GM23338 (cell line): Measurements from ENCODE around the gene ANAPC4.

Experiments
- CREB1 ChIP-seq: fragments of 250-450 bp; sonication (Bioruptor Pico); IDR thresholded peaks from 2 replicates; pipeline ENCODE4 v1.5.0; 2020; ENCODE audit warnings: low read depth, mild to moderate bottlenecking, moderate library complexity
- EZH2 ChIP-seq: fragments of 200-600 bp; sonication (generic); IDR thresholded peaks from one replicate; pipeline ENCODE4 v1.8.0; 2017; ENCODE audit warnings: antibody characterized with exemption, mild to moderate bottlenecking, low read depth; ENCODE audit not compliant: unreplicated experiment
- EZH2phosphoT487 ChIP-seq: fragments of 200-600 bp; sonication (generic); IDR thresholded peaks from one replicate; pipeline ENCODE4 v1.8.1; 2018; ENCODE audit warnings: antibody characterized with exemption; ENCODE audit not compliant: unreplicated experiment
- JUNB ChIP-seq: IDR thresholded peaks from one replicate; pipeline ENCODE4 v1.6.1; 2016; ENCODE audit warnings: antibody characterized with exemption; ENCODE audit not compliant: unreplicated experiment
- NANOG ChIP-seq: IDR thresholded peaks from 2 replicates; pipeline ENCODE4 v1.6.1; 2016; ENCODE audit warnings: antibody characterized with exemption, borderline replicate concordance
- POLR2AphosphoS5 ChIP-seq: IDR thresholded peaks from 2 replicates; pipeline ENCODE4 v1.6.1; 2016; ENCODE audit warnings: antibody characterized with exemption, low read depth
- STAT1 ChIP-seq: IDR thresholded peaks from one replicate; pipeline ENCODE4 v1.6.1; 2016; ENCODE audit warnings: antibody characterized with exemption; ENCODE audit not compliant: unreplicated experiment
- ZNF114 ChIP-seq: fragments of 250-450 bp; sonication (Bioruptor Pico); IDR thresholded peaks from 2 replicates; pipeline ENCODE4 v1.5.0; 2020; ENCODE audit warnings: mild to moderate bottlenecking, moderate library complexity
- ZNF331 ChIP-seq: fragments of 250-450 bp; sonication (Bioruptor Pico); IDR thresholded peaks from 2 replicates; pipeline ENCODE4 v1.5.0; 2020; ENCODE audit warnings: low read depth, mild to moderate bottlenecking, moderate library complexity
- TF ChIP-seq, protein P1 (sequence below), 2 experiments: fragments of 200-600 bp in 1 of 2; sonication (generic) in 1 of 2; conservative IDR thresholded peaks; 2 replicates each; pipeline versions ENCODE4 v1.5.1 to v1.6.1; 2016 to 2017; ENCODE audit warnings: antibody characterized with exemption in 2 of 2, low read depth in 2 of 2, mild to moderate bottlenecking in 2 of 2, moderate library complexity in 1 of 2
- TF ChIP-seq, protein P2 (sequence below): IDR thresholded peaks from one replicate; pipeline ENCODE4 v1.6.1; 2018; ENCODE audit warnings: antibody characterized with exemption; ENCODE audit not compliant: unreplicated experiment
- TF ChIP-seq, protein P3 (sequence below): IDR thresholded peaks from 2 replicates; pipeline ENCODE4 v1.6.1; 2016; ENCODE audit warnings: antibody characterized with exemption
- TF ChIP-seq, protein P4 (sequence below): fragments of 250-450 bp; sonication (Bioruptor Pico); IDR thresholded peaks from 2 replicates; pipeline ENCODE4 v1.5.0; 2020; ENCODE audit warnings: mild to moderate bottlenecking, moderate library complexity

DNA sequence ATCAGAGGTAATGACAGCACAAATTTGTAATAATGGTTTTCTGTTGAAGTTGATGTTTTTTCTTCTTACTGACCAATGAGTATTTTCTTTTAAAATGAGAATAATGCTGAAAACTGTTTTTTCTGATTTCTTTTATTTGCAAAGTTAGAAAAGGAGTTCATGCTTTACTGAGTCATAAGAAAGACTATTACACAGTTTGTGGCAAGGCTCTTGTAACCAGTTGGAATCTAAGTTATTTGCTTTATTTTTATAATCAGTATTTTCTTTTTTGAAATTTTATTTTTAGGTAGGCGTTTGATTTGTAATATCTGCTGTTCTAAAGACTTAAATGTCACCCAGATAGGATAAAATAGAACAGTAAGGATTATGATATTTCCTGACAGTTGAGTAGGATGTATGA, 25.5 kb downstream of the ANAPC4 start:
- TF ChIP-seq, protein P1, sequence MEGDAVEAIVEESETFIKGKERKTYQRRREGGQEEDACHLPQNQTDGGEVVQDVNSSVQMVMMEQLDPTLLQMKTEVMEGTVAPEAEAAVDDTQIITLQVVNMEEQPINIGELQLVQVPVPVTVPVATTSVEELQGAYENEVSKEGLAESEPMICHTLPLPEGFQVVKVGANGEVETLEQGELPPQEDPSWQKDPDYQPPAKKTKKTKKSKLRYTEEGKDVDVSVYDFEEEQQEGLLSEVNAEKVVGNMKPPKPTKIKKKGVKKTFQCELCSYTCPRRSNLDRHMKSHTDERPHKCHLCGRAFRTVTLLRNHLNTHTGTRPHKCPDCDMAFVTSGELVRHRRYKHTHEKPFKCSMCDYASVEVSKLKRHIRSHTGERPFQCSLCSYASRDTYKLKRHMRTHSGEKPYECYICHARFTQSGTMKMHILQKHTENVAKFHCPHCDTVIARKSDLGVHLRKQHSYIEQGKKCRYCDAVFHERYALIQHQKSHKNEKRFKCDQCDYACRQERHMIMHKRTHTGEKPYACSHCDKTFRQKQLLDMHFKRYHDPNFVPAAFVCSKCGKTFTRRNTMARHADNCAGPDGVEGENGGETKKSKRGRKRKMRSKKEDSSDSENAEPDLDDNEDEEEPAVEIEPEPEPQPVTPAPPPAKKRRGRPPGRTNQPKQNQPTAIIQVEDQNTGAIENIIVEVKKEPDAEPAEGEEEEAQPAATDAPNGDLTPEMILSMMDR (conservative IDR thresholded peaks at IDR 0.05; ENCODE audit: low read depth in 2 of 2), result no peak
- TF ChIP-seq EZH2, result no peak
- TF ChIP-seq POLR2AphosphoS5, result no peak
- TF ChIP-seq EZH2phosphoT487, result no peak
- no peak for TF ChIP-seq JUNB
- TF ChIP-seq STAT1, result no peak
- no peak for TF ChIP-seq ZNF331 (CRISPR knock-in tag)
- TF ChIP-seq, protein P2, sequence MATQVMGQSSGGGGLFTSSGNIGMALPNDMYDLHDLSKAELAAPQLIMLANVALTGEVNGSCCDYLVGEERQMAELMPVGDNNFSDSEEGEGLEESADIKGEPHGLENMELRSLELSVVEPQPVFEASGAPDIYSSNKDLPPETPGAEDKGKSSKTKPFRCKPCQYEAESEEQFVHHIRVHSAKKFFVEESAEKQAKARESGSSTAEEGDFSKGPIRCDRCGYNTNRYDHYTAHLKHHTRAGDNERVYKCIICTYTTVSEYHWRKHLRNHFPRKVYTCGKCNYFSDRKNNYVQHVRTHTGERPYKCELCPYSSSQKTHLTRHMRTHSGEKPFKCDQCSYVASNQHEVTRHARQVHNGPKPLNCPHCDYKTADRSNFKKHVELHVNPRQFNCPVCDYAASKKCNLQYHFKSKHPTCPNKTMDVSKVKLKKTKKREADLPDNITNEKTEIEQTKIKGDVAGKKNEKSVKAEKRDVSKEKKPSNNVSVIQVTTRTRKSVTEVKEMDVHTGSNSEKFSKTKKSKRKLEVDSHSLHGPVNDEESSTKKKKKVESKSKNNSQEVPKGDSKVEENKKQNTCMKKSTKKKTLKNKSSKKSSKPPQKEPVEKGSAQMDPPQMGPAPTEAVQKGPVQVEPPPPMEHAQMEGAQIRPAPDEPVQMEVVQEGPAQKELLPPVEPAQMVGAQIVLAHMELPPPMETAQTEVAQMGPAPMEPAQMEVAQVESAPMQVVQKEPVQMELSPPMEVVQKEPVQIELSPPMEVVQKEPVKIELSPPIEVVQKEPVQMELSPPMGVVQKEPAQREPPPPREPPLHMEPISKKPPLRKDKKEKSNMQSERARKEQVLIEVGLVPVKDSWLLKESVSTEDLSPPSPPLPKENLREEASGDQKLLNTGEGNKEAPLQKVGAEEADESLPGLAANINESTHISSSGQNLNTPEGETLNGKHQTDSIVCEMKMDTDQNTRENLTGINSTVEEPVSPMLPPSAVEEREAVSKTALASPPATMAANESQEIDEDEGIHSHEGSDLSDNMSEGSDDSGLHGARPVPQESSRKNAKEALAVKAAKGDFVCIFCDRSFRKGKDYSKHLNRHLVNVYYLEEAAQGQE, result no peak
- no peak for TF ChIP-seq CREB1
- TF ChIP-seq, protein P3, sequence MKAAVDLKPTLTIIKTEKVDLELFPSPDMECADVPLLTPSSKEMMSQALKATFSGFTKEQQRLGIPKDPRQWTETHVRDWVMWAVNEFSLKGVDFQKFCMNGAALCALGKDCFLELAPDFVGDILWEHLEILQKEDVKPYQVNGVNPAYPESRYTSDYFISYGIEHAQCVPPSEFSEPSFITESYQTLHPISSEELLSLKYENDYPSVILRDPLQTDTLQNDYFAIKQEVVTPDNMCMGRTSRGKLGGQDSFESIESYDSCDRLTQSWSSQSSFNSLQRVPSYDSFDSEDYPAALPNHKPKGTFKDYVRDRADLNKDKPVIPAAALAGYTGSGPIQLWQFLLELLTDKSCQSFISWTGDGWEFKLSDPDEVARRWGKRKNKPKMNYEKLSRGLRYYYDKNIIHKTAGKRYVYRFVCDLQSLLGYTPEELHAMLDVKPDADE, result no peak
- TF ChIP-seq, protein P4, sequence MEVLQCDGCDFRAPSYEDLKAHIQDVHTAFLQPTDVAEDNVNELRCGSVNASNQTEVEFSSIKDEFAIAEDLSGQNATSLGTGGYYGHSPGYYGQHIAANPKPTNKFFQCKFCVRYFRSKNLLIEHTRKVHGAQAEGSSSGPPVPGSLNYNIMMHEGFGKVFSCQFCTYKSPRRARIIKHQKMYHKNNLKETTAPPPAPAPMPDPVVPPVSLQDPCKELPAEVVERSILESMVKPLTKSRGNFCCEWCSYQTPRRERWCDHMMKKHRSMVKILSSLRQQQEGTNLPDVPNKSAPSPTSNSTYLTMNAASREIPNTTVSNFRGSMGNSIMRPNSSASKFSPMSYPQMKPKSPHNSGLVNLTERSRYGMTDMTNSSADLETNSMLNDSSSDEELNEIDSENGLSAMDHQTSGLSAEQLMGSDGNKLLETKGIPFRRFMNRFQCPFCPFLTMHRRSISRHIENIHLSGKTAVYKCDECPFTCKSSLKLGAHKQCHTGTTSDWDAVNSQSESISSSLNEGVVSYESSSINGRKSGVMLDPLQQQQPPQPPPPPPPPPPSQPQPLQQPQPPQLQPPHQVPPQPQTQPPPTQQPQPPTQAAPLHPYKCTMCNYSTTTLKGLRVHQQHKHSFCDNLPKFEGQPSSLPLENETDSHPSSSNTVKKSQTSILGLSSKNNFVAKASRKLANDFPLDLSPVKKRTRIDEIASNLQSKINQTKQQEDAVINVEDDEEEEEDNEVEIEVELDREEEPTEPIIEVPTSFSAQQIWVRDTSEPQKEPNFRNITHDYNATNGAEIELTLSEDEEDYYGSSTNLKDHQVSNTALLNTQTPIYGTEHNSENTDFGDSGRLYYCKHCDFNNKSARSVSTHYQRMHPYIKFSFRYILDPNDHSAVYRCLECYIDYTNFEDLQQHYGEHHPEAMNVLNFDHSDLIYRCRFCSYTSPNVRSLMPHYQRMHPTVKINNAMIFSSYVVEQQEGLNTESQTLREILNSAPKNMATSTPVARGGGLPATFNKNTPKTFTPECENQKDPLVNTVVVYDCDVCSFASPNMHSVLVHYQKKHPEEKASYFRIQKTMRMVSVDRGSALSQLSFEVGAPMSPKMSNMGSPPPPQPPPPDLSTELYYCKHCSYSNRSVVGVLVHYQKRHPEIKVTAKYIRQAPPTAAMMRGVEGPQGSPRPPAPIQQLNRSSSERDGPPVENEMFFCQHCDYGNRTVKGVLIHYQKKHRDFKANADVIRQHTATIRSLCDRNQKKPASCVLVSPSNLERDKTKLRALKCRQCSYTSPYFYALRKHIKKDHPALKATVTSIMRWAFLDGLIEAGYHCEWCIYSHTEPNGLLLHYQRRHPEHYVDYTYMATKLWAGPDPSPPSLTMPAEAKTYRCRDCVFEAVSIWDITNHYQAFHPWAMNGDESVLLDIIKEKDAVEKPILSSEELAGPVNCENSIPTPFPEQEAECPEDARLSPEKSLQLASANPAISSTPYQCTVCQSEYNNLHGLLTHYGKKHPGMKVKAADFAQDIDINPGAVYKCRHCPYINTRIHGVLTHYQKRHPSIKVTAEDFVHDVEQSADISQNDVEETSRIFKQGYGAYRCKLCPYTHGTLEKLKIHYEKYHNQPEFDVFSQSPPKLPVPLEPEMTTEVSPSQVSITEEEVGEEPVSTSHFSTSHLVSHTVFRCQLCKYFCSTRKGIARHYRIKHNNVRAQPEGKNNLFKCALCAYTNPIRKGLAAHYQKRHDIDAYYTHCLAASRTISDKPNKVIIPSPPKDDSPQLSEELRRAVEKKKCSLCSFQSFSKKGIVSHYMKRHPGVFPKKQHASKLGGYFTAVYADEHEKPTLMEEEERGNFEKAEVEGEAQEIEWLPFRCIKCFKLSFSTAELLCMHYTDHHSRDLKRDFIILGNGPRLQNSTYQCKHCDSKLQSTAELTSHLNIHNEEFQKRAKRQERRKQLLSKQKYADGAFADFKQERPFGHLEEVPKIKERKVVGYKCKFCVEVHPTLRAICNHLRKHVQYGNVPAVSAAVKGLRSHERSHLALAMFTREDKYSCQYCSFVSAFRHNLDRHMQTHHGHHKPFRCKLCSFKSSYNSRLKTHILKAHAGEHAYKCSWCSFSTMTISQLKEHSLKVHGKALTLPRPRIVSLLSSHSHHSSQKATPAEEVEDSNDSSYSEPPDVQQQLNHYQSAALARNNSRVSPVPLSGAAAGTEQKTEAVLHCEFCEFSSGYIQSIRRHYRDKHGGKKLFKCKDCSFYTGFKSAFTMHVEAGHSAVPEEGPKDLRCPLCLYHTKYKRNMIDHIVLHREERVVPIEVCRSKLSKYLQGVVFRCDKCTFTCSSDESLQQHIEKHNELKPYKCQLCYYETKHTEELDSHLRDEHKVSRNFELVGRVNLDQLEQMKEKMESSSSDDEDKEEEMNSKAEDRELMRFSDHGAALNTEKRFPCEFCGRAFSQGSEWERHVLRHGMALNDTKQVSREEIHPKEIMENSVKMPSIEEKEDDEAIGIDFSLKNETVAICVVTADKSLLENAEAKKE (CRISPR knock-in tag), result no peak
- no peak for TF ChIP-seq NANOG
- no peak for TF ChIP-seq ZNF114 (CRISPR knock-in tag)
